Measurements from ENCODE around the gene PGK2. TPM values are rescaled to one million over a fixed set of nuclear protein-coding genes. Genes with fewer than 3 reads are reported as not detected.

PGK2 gene
- total RNA-seq, 2 donors from 2014 or later, result not detected

- H3K9me3 ChIP-seq, result no peaks in the 10 kb centered on the region
- no peak overlapping the region for H3K4me3 ChIP-seq
- TF ChIP-seq CTCF (IDR thresholded peaks at IDR 0.05), result no peak
- no peaks in the 10 kb centered on the region for H3K36me3 ChIP-seq
- DNase-seq (ENCODE audit: low spot score) (no peak), ATAC-seq (ENCODE audit: insufficient number of reproducible peaks, low FRiP score, low read depth) (no peak)
- H3K27me3 ChIP-seq (replicated peaks; ENCODE audit: insufficient read depth), result no peaks in the 10 kb centered on the region
- no peak overlapping the region for H3K27ac ChIP-seq
- no peaks in the 10 kb centered on the region for H3K4me1 ChIP-seq (ENCODE audit: control insufficient read depth in 1 of 2, low read depth in 2 of 2)
Measured at GRCh38 chr6:49743429-49743828, 43.7 kb downstream of the PGK2 start.

- Histone ChIP-seq H3K36me3 (no peaks in the 10 kb centered on the region), H3K27me3 (replicated peaks; ENCODE audit: insufficient read depth) (no peaks in the 10 kb centered on the region), H3K9me3 (no peaks in the 10 kb centered on the region), H3K4me1 (ENCODE audit: control insufficient read depth in 1 of 2, low read depth in 2 of 2) (no peaks in the 10 kb centered on the region), H3K4me3 (no peak overlapping the region), H3K27ac (no peak overlapping the region)
- no peak for TF ChIP-seq CTCF (IDR thresholded peaks at IDR 0.05)
- ATAC-seq (ENCODE audit: insufficient number of reproducible peaks, low FRiP score, low read depth), result no peak
- no peak for DNase-seq (ENCODE audit: low spot score)
Measured at GRCh38 chr6:49739423-49739822, 47.7 kb downstream of the PGK2 start.

GRCh38 chr6:49736017-49736508, 51.0 kb downstream of the PGK2 start:
- Histone ChIP-seq H3K4me1 (ENCODE audit: control insufficient read depth in 1 of 2, low read depth in 2 of 2) (no peaks in the 10 kb centered on the region), H3K36me3 (no peaks in the 10 kb centered on the region), H3K4me3 (no peak overlapping the region), H3K27ac (no peak overlapping the region), H3K9me3 (no peaks in the 10 kb centered on the region), H3K27me3 (replicated peaks; ENCODE audit: insufficient read depth) (no peaks in the 10 kb centered on the region)
- no peak for ATAC-seq (ENCODE audit: insufficient number of reproducible peaks, low FRiP score, low read depth)
- DNase-seq (ENCODE audit: low spot score), result no peak
- TF ChIP-seq CTCF (IDR thresholded peaks at IDR 0.05), result no peak

Other genes starting within 250 kb of the PGK2 start
- under 1 TPM; 0.42 to 0.54 TPM for gene C6orf141, start 236.6 kb downstream of the PGK2 start, total RNA-seq
- gene RHAG, start 150.4 kb downstream of the PGK2 start, total RNA-seq, result not detected
- gene CRISP2, start 73.7 kb downstream of the PGK2 start, total RNA-seq, result not detected
- gene CRISP3, start 42.9 kb downstream of the PGK2 start, total RNA-seq, result not detected
- not detected for gene CRISP1, start 79.2 kb upstream of the PGK2 start, total RNA-seq
- gene DEFB114, start 176.9 kb upstream of the PGK2 start, total RNA-seq, result not detected
- not detected for gene DEFB113, start 182.3 kb upstream of the PGK2 start, total RNA-seq
- not detected for gene DEFB110, start 234.7 kb upstream of the PGK2 start, total RNA-seq